D721Med (cell line): ENCODE data around the gene FARSB.

ENCODE experiments used
- DNase-seq: peaks from one replicate; pipeline ENCODE4 v3.0.0; 2011; ENCODE audit warnings: low spot score; ENCODE audit not compliant: insufficient read length
- FAIRE-seq: peaks from 2 replicates; lab custom pipeline; 2011; peaks lifted over from hg19 to GRCh38; lab: Jason Lieb, UNC
- TF ChIP-seq, protein P1 (sequence below): IDR thresholded peaks from 2 replicates; pipeline ENCODE4 v1.5.1; 2012; ENCODE audit warnings: mild to moderate bottlenecking, control low read depth; ENCODE audit not compliant: insufficient read depth; ENCODE audit errors: missing control alignments

The FARSB gene

DNA sequence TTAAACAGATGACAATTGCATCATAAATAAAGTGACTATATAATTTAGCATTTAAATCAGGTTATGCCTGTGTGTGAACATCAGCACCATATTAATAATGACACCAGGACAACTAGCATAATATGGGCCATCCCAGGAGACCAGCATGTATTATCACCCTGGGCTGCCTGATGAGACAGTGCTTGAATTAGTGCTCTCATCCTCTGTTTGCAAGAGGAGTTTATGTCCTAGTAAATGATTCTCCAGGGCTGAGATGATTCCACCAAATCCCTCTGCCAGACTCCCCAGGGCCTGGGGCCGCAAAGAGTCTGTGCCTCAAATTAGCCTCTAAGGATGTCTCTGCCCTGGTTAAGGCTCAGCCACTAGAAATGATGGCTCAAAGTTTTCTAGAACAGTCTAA is 133.8 kb downstream of the FARSB start:
- TF ChIP-seq, protein P1, sequence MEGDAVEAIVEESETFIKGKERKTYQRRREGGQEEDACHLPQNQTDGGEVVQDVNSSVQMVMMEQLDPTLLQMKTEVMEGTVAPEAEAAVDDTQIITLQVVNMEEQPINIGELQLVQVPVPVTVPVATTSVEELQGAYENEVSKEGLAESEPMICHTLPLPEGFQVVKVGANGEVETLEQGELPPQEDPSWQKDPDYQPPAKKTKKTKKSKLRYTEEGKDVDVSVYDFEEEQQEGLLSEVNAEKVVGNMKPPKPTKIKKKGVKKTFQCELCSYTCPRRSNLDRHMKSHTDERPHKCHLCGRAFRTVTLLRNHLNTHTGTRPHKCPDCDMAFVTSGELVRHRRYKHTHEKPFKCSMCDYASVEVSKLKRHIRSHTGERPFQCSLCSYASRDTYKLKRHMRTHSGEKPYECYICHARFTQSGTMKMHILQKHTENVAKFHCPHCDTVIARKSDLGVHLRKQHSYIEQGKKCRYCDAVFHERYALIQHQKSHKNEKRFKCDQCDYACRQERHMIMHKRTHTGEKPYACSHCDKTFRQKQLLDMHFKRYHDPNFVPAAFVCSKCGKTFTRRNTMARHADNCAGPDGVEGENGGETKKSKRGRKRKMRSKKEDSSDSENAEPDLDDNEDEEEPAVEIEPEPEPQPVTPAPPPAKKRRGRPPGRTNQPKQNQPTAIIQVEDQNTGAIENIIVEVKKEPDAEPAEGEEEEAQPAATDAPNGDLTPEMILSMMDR, result no peak
- DNase-seq, result no peak
- no peak for FAIRE-seq

DNA sequence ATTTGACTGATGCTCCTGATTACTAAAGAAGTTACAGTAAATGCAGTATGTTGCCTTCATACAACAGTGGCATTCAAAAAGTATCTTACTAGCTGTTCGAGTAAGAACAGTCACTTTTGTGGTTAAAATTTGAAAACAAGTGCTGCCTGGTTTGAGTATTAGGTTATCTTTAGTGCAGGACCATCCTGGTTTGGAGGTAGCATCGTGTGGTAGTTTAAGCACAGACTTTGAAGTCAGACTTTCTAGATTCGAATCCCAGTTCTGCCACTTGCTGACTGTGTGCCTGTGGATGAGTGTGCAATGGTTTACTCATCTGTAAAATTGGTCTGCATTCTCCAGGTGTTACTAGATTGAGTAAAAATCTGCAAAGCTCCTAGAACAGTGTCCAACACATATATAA is 134.8 kb downstream of the FARSB start:
- TF ChIP-seq, protein P1, result no peak
- DNase-seq, result no peak
- FAIRE-seq, result no peak
